ENCODE results near the gene CORO2A. TPM values are rescaled to one million over a fixed set of nuclear protein-coding genes. Genes with fewer than 3 reads are reported as not detected.

Gene CORO2A
- total RNA-seq, 1 experiment from 2014 or later, result 32.5 TPM

DNA sequence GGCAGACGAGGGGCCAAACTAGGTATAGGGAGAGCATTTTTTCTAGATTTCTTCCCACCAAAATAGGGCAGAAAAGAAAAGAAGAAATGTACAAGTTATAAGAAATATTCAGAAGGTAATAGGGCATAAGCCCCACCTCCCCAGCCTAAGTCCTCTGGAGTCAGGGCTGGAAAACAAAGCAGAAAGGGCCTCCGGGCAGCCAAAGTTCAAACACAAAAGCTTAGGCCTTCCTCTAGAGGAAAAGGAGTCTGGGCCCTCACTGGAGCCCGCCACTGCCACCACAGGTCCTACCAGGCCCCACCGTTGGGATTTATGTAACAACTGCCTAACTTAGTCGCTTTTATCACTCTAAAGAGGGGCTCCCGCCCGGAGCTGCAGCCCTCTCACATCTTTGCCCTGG is 35.4 kb upstream of the CORO2A start:
- H3K36me3 Mint-ChIP-seq, result peaks cover 44% of the 10 kb centered on the region

More for the DNA sequence above, 35.4 kb upstream of the CORO2A start:
- H3K4me3 Mint-ChIP-seq, result no peak overlapping the region
- no peak for ATAC-seq
- H3K27me3 Mint-ChIP-seq (ENCODE audit: low read depth), result no peaks in the 10 kb centered on the region
- CTCF ChIA-PET, result interaction anchor here (1.0 to 2.8 kb wide), 3 partner anchors 9 to 21 kb away, joined by 3 to 9 read pairs (median 3); no protein-coding TSS in a partner anchor
- no peak overlapping the region for H3K27ac Mint-ChIP-seq
- H3K4me1 Mint-ChIP-seq, result peaks cover 7% of the 10 kb centered on the region
- POLR2A ChIA-PET, result interaction anchor here (1.1 kb wide), 1 partner anchor 28 kb away, joined by 3 read pairs; the partner anchor contains the start of gene TBC1D2
- no peak for DNase-seq (ENCODE audit: low spot score)
- no peak for TF ChIP-seq ZNF317 (CRISPR knock-in tag; IDR thresholded peaks at IDR 0.05; ENCODE audit: borderline replicate concordance, low read depth)
- TF ChIP-seq MLX (CRISPR knock-in tag; IDR thresholded peaks at IDR 0.05), result no peak
- TF ChIP-seq NFATC4 (CRISPR knock-in tag; IDR thresholded peaks at IDR 0.05), result no peak
- no peak for TF ChIP-seq EMX1 (CRISPR knock-in tag; IDR thresholded peaks at IDR 0.05)
- TF ChIP-seq ARID4B (CRISPR knock-in tag; IDR thresholded peaks at IDR 0.05; ENCODE audit: borderline replicate concordance), result no peak
- TF ChIP-seq MYBL2 (CRISPR knock-in tag; IDR thresholded peaks at IDR 0.05), result no peak
- no peak for TF ChIP-seq ZNF416 (CRISPR knock-in tag; IDR thresholded peaks at IDR 0.05)
- no peak for TF ChIP-seq CBFB (CRISPR knock-in tag; IDR thresholded peaks at IDR 0.05; ENCODE audit: low read depth)
- no peak for TF ChIP-seq FOXK1 (CRISPR knock-in tag; IDR thresholded peaks at IDR 0.05)
- TF ChIP-seq, protein P1, sequence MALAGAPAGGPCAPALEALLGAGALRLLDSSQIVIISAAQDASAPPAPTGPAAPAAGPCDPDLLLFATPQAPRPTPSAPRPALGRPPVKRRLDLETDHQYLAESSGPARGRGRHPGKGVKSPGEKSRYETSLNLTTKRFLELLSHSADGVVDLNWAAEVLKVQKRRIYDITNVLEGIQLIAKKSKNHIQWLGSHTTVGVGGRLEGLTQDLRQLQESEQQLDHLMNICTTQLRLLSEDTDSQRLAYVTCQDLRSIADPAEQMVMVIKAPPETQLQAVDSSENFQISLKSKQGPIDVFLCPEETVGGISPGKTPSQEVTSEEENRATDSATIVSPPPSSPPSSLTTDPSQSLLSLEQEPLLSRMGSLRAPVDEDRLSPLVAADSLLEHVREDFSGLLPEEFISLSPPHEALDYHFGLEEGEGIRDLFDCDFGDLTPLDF (CRISPR knock-in tag; IDR thresholded peaks at IDR 0.05), result no peak
- TF ChIP-seq ZSCAN18 (CRISPR knock-in tag; IDR thresholded peaks at IDR 0.05), result no peak
- no peak for TF ChIP-seq ZNF425 (CRISPR knock-in tag; conservative IDR thresholded peaks at IDR 0.05)
- no peak for TF ChIP-seq USF1 (CRISPR knock-in tag; IDR thresholded peaks at IDR 0.05)
- no peak for TF ChIP-seq TEAD4 (CRISPR knock-in tag; IDR thresholded peaks at IDR 0.05)
- TF ChIP-seq ZNF532 (CRISPR knock-in tag; IDR thresholded peaks at IDR 0.05; ENCODE audit: borderline replicate concordance), result no peak
- no peak for TF ChIP-seq ZNF138 (CRISPR knock-in tag; conservative IDR thresholded peaks at IDR 0.05)
- TF ChIP-seq CDX4 (CRISPR knock-in tag; IDR thresholded peaks at IDR 0.05; ENCODE audit: borderline replicate concordance), result no peak
- TF ChIP-seq FOXP1 (CRISPR knock-in tag; IDR thresholded peaks at IDR 0.05; ENCODE audit: borderline replicate concordance), result no peak
- TF ChIP-seq, protein P2, sequence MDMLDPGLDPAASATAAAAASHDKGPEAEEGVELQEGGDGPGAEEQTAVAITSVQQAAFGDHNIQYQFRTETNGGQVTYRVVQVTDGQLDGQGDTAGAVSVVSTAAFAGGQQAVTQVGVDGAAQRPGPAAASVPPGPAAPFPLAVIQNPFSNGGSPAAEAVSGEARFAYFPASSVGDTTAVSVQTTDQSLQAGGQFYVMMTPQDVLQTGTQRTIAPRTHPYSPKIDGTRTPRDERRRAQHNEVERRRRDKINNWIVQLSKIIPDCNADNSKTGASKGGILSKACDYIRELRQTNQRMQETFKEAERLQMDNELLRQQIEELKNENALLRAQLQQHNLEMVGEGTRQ (CRISPR knock-in tag; IDR thresholded peaks at IDR 0.05), result no peak
- H3K9me3 Mint-ChIP-seq, result no peaks in the 10 kb centered on the region
